Activated naive CD4-positive, alpha-beta T cell treated with Interleukin-2 at 50 U/mL for 16 hours (primary cell): ENCODE data around the gene OR1L8.
"Not testable (repeated sequence)": the region's sequence is repeated elsewhere in the genome, so short reads cannot be mapped to it uniquely, and the experiment has no call there.

Source experiments
- DNase-seq: peaks from one replicate; pipeline ENCODE4 v3.0.0-alpha.2; 2020

The OR1L8 gene

GRCh38 chr9:122583284-122583683, at the start of gene OR1L8:
TSS of gene OR1L8 (minus strand) at chr9:122583384. CDS start at chr9:122568477, 14,907 bp downstream.
- DNase-seq = not testable (repeated sequence)

GRCh38 chr9:122619996-122620395, 36.8 kb upstream of the OR1L8 start:
- DNase-seq = no peak

GRCh38 chr9:122614362-122614761, 31.2 kb upstream of the OR1L8 start, which contains the start of gene OR1Q1:
TSS of gene OR1Q1 (plus strand) at chr9:122614738. CDS start at chr9:122614738, 0 bp downstream.
- no peak for DNase-seq

GRCh38 chr9:122609804-122610203, 26.6 kb upstream of the OR1L8 start:
- no peak for DNase-seq

- no peak for DNase-seq
These were observed 23.4 kb upstream of the OR1L8 start for GRCh38 chr9:122606587-122606986.

GRCh38 chr9:122605691-122606090, 22.5 kb upstream of the OR1L8 start:
- no peak for DNase-seq

GRCh38 chr9:122580360-122580759, 2.8 kb downstream of the OR1L8 start:
- no peak for DNase-seq

GRCh38 chr9:122579874-122580273, 3.3 kb downstream of the OR1L8 start:
- DNase-seq = no peak

- DNase-seq = no peak
These were observed 10.7 kb downstream of the OR1L8 start for GRCh38 chr9:122572456-122572855.

- DNase-seq = no peak
These were observed 15.3 kb downstream of the OR1L8 start for GRCh38 chr9:122567901-122568300.

- no peak for DNase-seq
These were observed 20.9 kb downstream of the OR1L8 start for GRCh38 chr9:122562134-122562760.

GRCh38 chr9:122561446-122561845, 21.7 kb downstream of the OR1L8 start:
- no peak for DNase-seq

- no peak for DNase-seq
These were observed 30.4 kb downstream of the OR1L8 start, which contains the start of gene OR1N2 for GRCh38 chr9:122552812-122553211. TSS of gene OR1N2 (plus strand) at chr9:122553112. CDS start at chr9:122553212, 100 bp downstream.

- no peak for DNase-seq
These were observed 31.8 kb downstream of the OR1L8 start for GRCh38 chr9:122551371-122551770.

- DNase-seq = no peak
These were observed 37.0 kb downstream of the OR1L8 start for GRCh38 chr9:122546196-122546595.

GRCh38 chr9:122538757-122539156, 44.4 kb downstream of the OR1L8 start:
- DNase-seq = no peak

- DNase-seq = not testable (repeated sequence)
These were observed 46.1 kb downstream of the OR1L8 start for GRCh38 chr9:122537066-122537465.

- no peak for DNase-seq
These were observed 47.0 kb downstream of the OR1L8 start for GRCh38 chr9:122536134-122536533.

- not testable (repeated sequence) for DNase-seq
These were observed 52.0 kb downstream of the OR1L8 start for GRCh38 chr9:122531157-122531556.

GRCh38 chr9:122527193-122527592, 56.0 kb downstream of the OR1L8 start, which contains the start of gene OR1N1:
TSS of gene OR1N1 (minus strand) at chr9:122527293. CDS start at chr9:122527293, 0 bp downstream.
- DNase-seq = no peak

- no peak for DNase-seq
These were observed 56.6 kb downstream of the OR1L8 start for GRCh38 chr9:122526602-122527001.

GRCh38 chr9:122519376-122519775, 63.8 kb downstream of the OR1L8 start:
- no peak for DNase-seq

GRCh38 chr9:122518841-122519240, 64.3 kb downstream of the OR1L8 start, which contains the start of gene OR1J4:
TSS of gene OR1J4 (plus strand) at chr9:122519141. CDS start at chr9:122519141, 0 bp downstream.
- no peak for DNase-seq

- no peak for DNase-seq
These were observed 65.0 kb downstream of the OR1L8 start for GRCh38 chr9:122518226-122518625.
